ENCODE data around the gene RSPH9.
A peak's percentile ranks its signal among the peaks of the same experiment; 100 is the strongest.

RSPH9 gene

DNA sequence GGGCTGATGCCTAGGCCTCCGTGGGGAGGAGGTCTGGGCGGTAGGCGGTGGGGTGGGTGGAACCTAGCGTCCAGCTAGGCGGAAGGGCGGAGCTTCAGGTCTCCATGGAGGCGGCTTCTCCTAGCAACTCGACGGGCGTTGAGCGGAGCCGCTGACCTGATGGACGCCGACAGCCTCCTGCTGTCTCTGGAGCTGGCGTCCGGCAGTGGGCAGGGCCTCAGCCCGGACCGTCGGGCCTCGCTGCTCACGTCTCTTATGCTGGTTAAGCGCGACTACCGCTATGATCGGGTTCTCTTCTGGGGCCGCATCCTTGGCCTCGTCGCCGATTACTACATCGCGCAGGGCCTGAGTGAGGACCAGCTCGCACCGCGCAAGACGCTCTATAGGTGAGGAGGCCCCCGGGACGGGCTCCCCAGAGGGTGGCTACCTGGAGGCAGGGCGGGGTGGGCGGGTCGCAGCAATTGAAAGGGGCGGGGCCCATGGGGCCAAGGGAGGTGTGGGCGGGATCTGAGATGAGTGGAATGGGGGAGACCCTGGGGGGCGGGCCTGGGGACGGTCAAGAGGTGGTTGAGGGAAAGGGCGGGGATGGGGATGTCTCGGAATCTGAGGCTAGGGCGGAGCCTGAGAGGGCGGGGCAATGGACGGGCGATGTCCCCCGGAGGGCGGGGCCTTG is at the start of gene RSPH9:
RSPH9 (plus strand) TSS at position 97 of the 673 bp plus-strand sequence; CDS start at position 160, 63 bp downstream.
- no peak for DNase-seq

- no peak for DNase-seq
Measured at GRCh38 chr6:43600595-43600994, 44.2 kb upstream of the RSPH9 start.

- peak; percentile 7 for DNase-seq
Measured at GRCh38 chr6:43604174-43604573, 40.7 kb upstream of the RSPH9 start.

- DNase-seq: no peak
Measured at GRCh38 chr6:43606019-43606418, 38.8 kb upstream of the RSPH9 start.

GRCh38 chr6:43608310-43608763 is 36.5 kb upstream of the RSPH9 start:
- peak; percentile 93 for DNase-seq

DNA sequence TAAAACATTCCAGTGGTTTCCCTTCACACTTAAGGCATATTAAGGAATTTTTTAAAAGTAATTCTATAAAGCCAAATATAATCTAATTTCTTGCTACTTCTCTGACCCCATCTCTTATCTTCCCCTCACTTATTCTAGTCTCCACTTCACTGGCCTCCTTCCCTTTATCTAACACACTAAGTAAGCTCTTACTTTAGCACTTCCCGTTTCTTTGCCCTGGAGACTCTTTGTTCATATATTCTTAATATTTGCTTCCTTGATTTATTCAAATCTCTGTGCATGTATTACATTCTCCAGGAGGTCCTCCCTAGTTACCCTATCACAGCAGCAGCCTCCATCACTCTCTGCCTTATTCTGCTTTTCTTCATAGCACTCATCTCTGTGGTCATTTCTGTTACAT is 36.0 kb upstream of the RSPH9 start:
- peak; percentile 86 for DNase-seq

- peak; percentile 56 for DNase-seq
Measured at GRCh38 chr6:43609402-43609801, 35.4 kb upstream of the RSPH9 start.

- DNase-seq: no peak
Measured at GRCh38 chr6:43610431-43610830, 34.4 kb upstream of the RSPH9 start.

GRCh38 chr6:43613721-43614395 is 31.0 kb upstream of the RSPH9 start:
- DNase-seq: no peak

- no peak for DNase-seq
Measured at GRCh38 chr6:43614396-43614730, 30.5 kb upstream of the RSPH9 start.

DNA sequence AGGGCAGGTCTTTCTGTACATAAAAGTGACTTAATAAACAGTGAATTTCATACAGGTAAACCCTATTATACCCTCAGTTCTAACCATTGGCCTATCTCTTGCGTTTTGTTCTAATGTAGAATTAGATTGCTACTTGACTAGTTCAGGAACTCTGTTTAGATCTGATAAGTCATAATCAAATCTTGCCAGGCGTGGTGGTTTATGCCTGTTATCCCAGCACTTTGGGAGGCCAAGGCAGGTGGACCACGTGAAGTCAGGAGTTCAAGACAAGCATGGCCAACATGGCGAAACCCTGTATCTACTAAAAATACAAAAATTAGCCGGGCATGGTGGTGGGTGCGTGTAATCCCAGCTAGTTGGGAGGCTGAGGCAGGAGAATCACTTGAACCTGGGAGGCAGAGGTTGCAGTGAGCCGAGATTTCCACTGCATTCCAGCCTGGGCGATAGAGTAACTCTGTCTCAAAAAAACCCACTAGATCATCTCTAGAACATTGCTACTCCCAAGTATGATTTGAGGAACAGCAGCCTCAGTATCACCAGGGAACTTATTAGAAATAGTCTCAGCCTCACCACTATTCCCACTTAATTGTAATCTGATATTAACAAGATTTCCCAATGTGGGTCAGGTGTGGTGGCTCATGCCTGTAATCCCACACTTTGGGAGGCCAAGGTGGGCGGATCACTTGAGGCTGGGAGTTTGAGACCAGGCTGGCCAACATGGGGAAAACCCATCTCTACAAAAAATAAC is 27.9 kb upstream of the RSPH9 start:
- peak; percentile 64 for DNase-seq

DNA sequence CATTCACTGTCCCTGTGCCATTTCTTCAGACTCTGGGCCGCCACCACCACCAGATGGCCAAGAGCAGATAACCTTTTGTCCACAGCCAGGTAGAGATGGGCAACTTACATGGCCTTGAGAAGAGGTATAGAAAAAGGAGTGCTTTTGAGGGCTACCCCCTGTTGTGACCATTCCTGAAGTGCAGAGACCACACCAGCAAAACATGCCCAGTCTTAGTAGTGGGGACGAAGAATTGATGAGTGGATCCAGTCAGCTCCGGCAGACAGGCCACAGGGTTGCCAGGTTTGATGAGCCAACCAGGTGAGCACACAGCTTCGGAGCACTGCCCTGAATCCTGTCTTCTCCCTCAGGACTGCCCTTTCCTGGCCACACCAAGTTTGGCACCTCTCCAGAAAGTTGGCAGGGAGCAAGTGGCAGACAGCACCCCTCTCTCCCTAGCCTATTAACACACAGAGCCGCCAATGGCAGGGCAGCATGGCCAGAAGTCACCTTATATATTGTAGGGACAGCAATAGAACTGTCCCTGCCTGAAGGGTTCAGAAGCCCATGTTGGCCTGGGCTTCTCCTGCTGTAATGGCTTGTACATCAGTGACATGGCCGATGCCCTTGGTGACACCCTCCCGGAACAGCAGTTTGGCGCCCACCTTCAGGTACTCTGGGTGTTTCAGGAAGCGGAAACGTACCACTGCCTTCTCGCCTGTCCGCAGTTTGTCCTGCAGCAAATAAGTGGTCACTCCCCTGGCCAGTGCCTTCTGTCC is 23.6 kb upstream of the RSPH9 start:
- DNase-seq: no peak

DNA sequence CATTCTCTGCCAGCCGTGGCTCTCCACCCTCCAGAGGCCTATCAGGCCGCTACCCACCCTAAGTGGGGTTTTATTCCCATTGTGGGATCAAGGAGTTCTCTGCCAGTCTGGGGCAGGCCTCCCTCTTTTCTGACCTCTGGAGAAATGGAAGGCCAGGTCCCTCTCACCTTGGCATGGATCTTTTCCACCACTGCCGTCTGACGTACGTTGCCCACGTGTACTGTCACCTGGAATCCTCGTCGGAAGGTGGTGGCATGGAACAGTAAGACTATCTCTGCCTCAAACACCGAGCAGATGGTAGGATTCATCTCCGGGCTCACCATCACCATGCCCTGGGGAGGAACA is 23.0 kb upstream of the RSPH9 start:
- no peak for DNase-seq

DNA sequence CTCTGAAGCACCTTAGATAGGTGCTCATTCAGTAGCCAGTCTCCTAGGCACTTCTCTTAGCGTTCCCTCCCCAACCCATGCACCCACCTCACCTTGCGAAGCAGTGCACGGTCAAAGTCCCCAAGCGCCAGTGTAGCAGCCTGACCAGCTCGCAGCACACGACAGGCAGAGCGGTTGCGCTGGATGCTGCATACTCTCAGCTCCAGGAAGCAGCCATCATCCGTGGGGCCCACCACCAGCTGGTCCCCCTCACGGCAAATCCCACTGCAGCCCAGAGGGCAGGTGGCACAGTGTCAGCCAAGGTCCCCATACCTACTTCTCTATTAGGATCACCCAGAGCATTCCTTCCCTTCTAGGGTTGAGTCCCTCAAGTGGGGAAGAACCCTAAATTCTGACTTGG is 22.3 kb upstream of the RSPH9 start:
- DNase-seq: no peak

- no peak for DNase-seq
Measured at GRCh38 chr6:43623880-43624785, 20.7 kb upstream of the RSPH9 start.

DNA sequence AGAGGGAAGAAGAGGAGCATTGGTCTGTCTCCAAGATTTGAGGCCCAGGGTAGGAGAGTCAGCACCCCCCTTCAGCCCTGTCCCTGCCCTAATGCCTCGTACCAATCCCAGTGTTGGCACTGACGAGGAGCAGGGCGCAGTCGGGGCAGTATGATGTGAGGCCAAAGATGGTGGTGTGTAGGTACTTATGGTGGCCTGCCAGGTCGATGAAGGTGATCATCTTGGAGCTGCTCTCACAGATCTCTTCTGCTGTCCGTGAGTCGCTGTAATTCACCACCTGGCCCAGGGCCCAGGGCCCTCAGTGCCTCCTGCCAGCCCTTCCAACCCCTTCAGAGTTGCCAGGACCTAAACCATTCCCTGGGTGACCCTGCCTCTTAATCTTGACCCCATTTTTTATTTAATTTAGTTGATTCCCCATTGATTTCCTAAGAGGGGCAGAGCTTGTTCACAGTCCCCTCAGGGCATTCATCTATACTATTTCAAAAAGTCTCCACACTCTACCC is 20.0 kb upstream of the RSPH9 start:
- DNase-seq: no peak

DNA sequence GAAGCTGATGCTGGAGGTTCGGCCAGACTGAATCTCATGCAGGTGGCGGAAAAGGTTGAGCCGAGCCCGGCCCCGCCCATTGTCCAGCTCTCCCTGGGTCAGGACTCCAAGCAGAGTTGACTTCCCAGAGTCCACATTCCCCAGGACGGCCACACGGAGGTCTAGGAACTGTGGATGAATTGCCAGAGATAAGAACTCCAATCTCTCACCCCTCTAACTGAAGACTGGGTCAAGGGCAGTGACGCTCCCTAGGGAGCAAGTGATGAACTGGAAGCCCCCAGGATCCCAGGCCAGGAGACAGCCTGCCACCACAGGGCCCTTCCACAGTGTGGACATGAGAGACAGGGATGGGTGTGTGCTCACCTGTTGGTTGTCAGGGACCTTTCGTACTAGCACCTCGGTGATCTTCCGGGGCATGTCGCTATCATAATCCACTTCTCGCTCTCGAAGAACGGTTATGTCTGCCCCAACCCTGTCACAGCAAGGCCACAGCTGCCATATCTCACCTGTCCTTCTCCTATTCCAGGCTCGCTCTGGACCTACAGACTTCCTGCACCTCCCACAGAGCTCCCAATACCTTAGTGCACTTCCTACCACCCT is 19.3 kb upstream of the RSPH9 start:
- DNase-seq: no peak

DNA sequence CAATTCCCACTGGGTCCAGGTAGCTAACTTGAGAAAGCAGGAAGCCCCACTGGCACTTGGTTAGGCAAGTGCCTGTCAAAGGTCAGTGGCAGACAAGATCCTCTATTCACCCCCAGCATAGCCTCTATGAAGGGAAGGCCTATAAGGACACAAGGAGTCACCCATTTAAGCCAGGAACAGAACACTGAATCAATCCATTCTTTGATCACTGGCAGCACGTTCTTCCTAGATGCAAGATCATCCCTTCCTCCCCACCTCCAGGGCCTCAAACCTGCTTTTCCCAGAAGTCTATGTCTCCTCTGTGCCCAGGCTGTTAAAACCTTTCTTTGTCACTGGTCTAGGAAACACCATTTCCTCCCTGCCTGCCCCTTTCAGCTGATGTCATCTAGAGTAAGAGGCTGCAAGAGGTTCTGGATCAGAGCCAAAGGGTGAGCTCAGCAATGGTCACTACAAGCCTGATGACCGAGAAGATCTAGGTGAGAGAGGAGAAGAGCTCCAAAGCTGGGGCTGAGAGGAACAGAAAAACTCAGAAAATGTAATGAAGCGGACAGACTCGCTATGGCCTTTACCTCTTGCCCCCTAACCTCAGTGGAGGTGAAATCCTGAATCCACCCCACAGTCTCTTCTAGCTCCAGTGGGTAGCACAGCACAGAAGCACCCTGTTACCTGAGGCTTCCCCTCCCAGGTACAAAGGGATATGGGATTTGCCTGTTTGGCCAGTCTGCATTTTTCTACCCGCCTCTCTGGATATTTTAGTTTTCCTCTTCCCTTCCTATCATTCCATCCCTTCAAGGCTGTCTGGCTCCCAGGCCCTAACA is 17.6 kb upstream of the RSPH9 start:
- DNase-seq: peak; percentile 98

- peak; percentile 87 for DNase-seq
Measured at GRCh38 chr6:43628393-43629103, 16.3 kb upstream of the RSPH9 start.

DNA sequence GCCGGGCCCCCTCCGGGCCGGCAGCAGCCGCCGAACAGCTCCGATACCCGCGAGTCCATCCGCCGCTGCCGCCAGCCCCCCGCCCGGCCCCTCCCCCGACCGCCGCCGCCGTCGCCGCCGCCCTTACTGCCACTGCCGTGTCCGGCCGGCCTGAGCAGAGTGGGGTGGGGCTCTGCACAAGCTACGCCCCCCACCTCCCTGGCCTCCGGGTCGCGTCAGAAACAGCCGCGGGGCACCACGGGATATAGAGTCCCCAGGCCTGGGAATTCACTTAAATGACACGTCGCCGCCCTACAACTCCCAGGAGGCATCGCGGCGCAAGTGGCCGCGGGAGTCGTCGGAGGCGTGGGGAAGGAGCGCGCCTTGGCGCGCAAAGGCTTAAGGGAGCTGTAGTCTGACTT is 15.7 kb upstream of the RSPH9 start, which contains the start of gene GTPBP2:
GTPBP2 (minus strand) TSS at position 161 of the 401 bp plus-strand sequence; CDS start at position 59, 102 bp downstream.
- peak; percentile 100 for DNase-seq
